ENCODE measurements around the gene ADAM11. TPM values are rescaled to one million over a fixed set of nuclear protein-coding genes. Genes with fewer than 3 reads are reported as not detected.
A peak's percentile ranks its signal among the peaks of the same experiment; 100 is the strongest.

ADAM11 gene
- total RNA-seq, 1 donor from 2014 or later = 0.21 TPM

- Histone ChIP-seq H3K27me3 (ENCODE audit: control insufficient read depth, insufficient read depth, low read length) (peaks cover 22% of the 10 kb centered on the region), H3K36me3 (ENCODE audit: control insufficient read depth, insufficient read depth, low read length) (no peaks in the 10 kb centered on the region), H3K4me3 (ENCODE audit: low read depth, low read length) (no peak overlapping the region)
- no peak for TF ChIP-seq CTCF (IDR thresholded peaks at IDR 0.05; ENCODE audit: insufficient read depth, low read length, poor library complexity, severe bottlenecking)
- DNase-seq (ENCODE audit: low read depth) = no peak
Measured at GRCh38 chr17:44776628-44777393, 18.0 kb downstream of the ADAM11 start.

GRCh38 chr17:44777394-44778348, 18.9 kb downstream of the ADAM11 start:
- no peak for TF ChIP-seq CTCF (IDR thresholded peaks at IDR 0.05; ENCODE audit: insufficient read depth, low read length, poor library complexity, severe bottlenecking)
- Histone ChIP-seq H3K4me3 (ENCODE audit: low read depth, low read length) (no peak overlapping the region), H3K36me3 (ENCODE audit: control insufficient read depth, insufficient read depth, low read length) (no peaks in the 10 kb centered on the region), H3K27me3 (ENCODE audit: control insufficient read depth, insufficient read depth, low read length) (peaks cover 13% of the 10 kb centered on the region)
- no peak for DNase-seq (ENCODE audit: low read depth)

- peaks cover 4% of the 10 kb centered on the region for H3K27me3 ChIP-seq (ENCODE audit: control insufficient read depth, insufficient read depth, low read length)
- no peak for TF ChIP-seq CTCF (IDR thresholded peaks at IDR 0.05; ENCODE audit: insufficient read depth, low read length, poor library complexity, severe bottlenecking)
- no peak for DNase-seq (ENCODE audit: low read depth)
- H3K36me3 ChIP-seq (ENCODE audit: control insufficient read depth, insufficient read depth, low read length) = no peaks in the 10 kb centered on the region
- H3K4me3 ChIP-seq (ENCODE audit: low read depth, low read length) = no peak overlapping the region
Measured at GRCh38 chr17:44778656-44779210, 19.9 kb downstream of the ADAM11 start.

GRCh38 chr17:44779211-44780025, 20.6 kb downstream of the ADAM11 start:
- H3K36me3 ChIP-seq (ENCODE audit: control insufficient read depth, insufficient read depth, low read length) = no peaks in the 10 kb centered on the region
- TF ChIP-seq CTCF (IDR thresholded peaks at IDR 0.05; ENCODE audit: insufficient read depth, low read length, poor library complexity, severe bottlenecking) = peak; percentile 90
- peak overlapping the region; percentile 49 for H3K4me3 ChIP-seq (ENCODE audit: low read depth, low read length)
- H3K27me3 ChIP-seq (ENCODE audit: control insufficient read depth, insufficient read depth, low read length) = no peaks in the 10 kb centered on the region
- DNase-seq (ENCODE audit: low read depth) = no peak

GRCh38 chr17:44780161-44780560, 21.4 kb downstream of the ADAM11 start:
- H3K4me3 ChIP-seq (ENCODE audit: low read depth, low read length) = no peak overlapping the region
- H3K27me3 ChIP-seq (ENCODE audit: control insufficient read depth, insufficient read depth, low read length) = no peaks in the 10 kb centered on the region
- no peak for TF ChIP-seq CTCF (IDR thresholded peaks at IDR 0.05; ENCODE audit: insufficient read depth, low read length, poor library complexity, severe bottlenecking)
- H3K36me3 ChIP-seq (ENCODE audit: control insufficient read depth, insufficient read depth, low read length) = no peaks in the 10 kb centered on the region
- DNase-seq (ENCODE audit: low read depth) = no peak

Data from kidney epithelial cell (primary cell).